Neural cell (in vitro differentiated cells): ENCODE results near the gene AKT1S1. TPM values are rescaled to one million over a fixed set of nuclear protein-coding genes. Genes with fewer than 3 reads are reported as not detected.

Experiments
- H2AFZ ChIP-seq: fragments of 200-600, 300-800 bp; sonication (generic), shearing (Covaris generic); 2 replicates; pipeline ENCODE4 v1.6.0; 2014; ENCODE audit warnings: low read depth, mild to moderate bottlenecking, antibody characterized with exemption, low read length, moderate library complexity
- H3F3A ChIP-seq: fragments of 200-600 bp; shearing (Covaris generic); 2 replicates; pipeline ENCODE4 v1.6.1; 2016; ENCODE audit warnings: mild to moderate bottlenecking, moderate library complexity, mixed read lengths, antibody characterized with exemption, low read length; ENCODE audit not compliant: insufficient read depth, poor library complexity, severe bottlenecking
- H3K27ac ChIP-seq: fragments of 200-600, 300-800 bp; sonication (generic), shearing (Covaris generic); 2 replicates; pipeline ENCODE4 v1.5.1; 2014; ENCODE audit warnings: mild to moderate bottlenecking, low read length, moderate library complexity
- H3K27me3 ChIP-seq: fragments of 300-800, 200-600 bp; sonication (generic), shearing (Covaris generic); 2 replicates; pipeline ENCODE4 v1.6.0; 2014; ENCODE audit warnings: mild to moderate bottlenecking, low read depth, low read length, moderate library complexity; ENCODE audit not compliant: insufficient read depth
- H3K36me3 ChIP-seq: fragments of 300-800, 200-600 bp; sonication (generic), shearing (Covaris generic); 2 replicates; pipeline ENCODE4 v1.5.1; 2014; ENCODE audit warnings: mild to moderate bottlenecking, antibody characterized with exemption, low read length, moderate library complexity; ENCODE audit not compliant: insufficient read depth
- H3K4me2 ChIP-seq: fragments of 300-800, 200-600 bp; sonication (generic), shearing (Covaris generic); 2 replicates; pipeline ENCODE4 v1.6.0; 2014; ENCODE audit warnings: mild to moderate bottlenecking, low read length
- H3K4me3 ChIP-seq: fragments of 300-800, 200-600 bp; sonication (generic), shearing (Covaris generic); 2 replicates; pipeline ENCODE4 v1.5.1; 2014; ENCODE audit warnings: mild to moderate bottlenecking, low read length, moderate library complexity
- H3K79me2 ChIP-seq: fragments of 200-600 bp; shearing (Covaris generic); replicated peaks from 2 replicates; pipeline ENCODE4 v1.6.0; 2014; ENCODE audit warnings: mild to moderate bottlenecking, low read length, moderate library complexity; ENCODE audit not compliant: insufficient read depth
- H3K9ac ChIP-seq: fragments of 300-800, 200-600 bp; sonication (generic), shearing (Covaris generic); 2 replicates; pipeline ENCODE4 v1.6.1; 2016; ENCODE audit warnings: mild to moderate bottlenecking, low read length, mixed read lengths
- H3K9me2 ChIP-seq: fragments of 200-600 bp; shearing (Covaris generic); 2 replicates; pipeline ENCODE4 v1.6.1; 2016; ENCODE audit warnings: mild to moderate bottlenecking, low read length, mixed read lengths; ENCODE audit not compliant: insufficient read depth
- H3K9me3 ChIP-seq: fragments of 200-600, 300-800 bp; sonication (generic), shearing (Covaris generic); 2 replicates; pipeline ENCODE4 v1.6.1; 2016; ENCODE audit warnings: mild to moderate bottlenecking, mixed run types, low read length, moderate library complexity, mixed read lengths
- H4K20me1 ChIP-seq: fragments of 200-600 bp; shearing (Covaris generic); 2 replicates; pipeline ENCODE4 v1.6.1; 2016; ENCODE audit warnings: mild to moderate bottlenecking, mixed run types; ENCODE audit not compliant: insufficient read depth
- CTCF ChIP-seq: fragments of 450-650 bp; IDR thresholded peaks from 2 replicates; pipeline ENCODE4 v1.5.1; 2014; ENCODE audit warnings: antibody characterized with exemption, mild to moderate bottlenecking, moderate library complexity; ENCODE audit not compliant: poor library complexity, severe bottlenecking
- EP300 ChIP-seq: fragments of 450-650 bp; conservative IDR thresholded peaks from 2 replicates; pipeline ENCODE4 v1.6.1; 2014; ENCODE audit warnings: antibody characterized with exemption, mild to moderate bottlenecking, moderate library complexity; ENCODE audit not compliant: poor library complexity, severe bottlenecking
- EZH2 ChIP-seq: fragments of 200-600, 300-800 bp; shearing (Covaris generic), sonication (generic); IDR thresholded peaks from 2 replicates; pipeline ENCODE4 v1.6.1; 2014; ENCODE audit warnings: antibody characterized with exemption, low read length, borderline replicate concordance, mild to moderate bottlenecking; ENCODE audit not compliant: insufficient read depth, poor library complexity, severe bottlenecking
- MXI1 ChIP-seq: fragments of 450-650 bp; conservative IDR thresholded peaks from 2 replicates; pipeline ENCODE4 v1.6.1; 2014; ENCODE audit warnings: antibody characterized with exemption, mild to moderate bottlenecking; ENCODE audit not compliant: poor library complexity, severe bottlenecking
- POLR2AphosphoS5 ChIP-seq: IDR thresholded peaks from 2 replicates; pipeline ENCODE4 v1.6.1; 2012
- RAD21 ChIP-seq: fragments of 450-650 bp; conservative IDR thresholded peaks from 2 replicates; pipeline ENCODE4 v1.6.1; 2014; ENCODE audit warnings: antibody characterized with exemption, mild to moderate bottlenecking, moderate library complexity
- REST ChIP-seq: IDR thresholded peaks from 2 replicates; pipeline ENCODE4 v1.6.1; 2012; ENCODE audit warnings: borderline replicate concordance
- SMC3 ChIP-seq: fragments of 450-650 bp; conservative IDR thresholded peaks from 2 replicates; pipeline ENCODE4 v1.6.1; 2014; ENCODE audit warnings: antibody characterized with exemption, mild to moderate bottlenecking, moderate library complexity; ENCODE audit not compliant: poor library complexity
- TAF1 ChIP-seq: IDR thresholded peaks from 2 replicates; pipeline ENCODE4 v1.6.1; 2012; ENCODE audit warnings: low read depth
- polyA plus RNA-seq: library from polyadenylated mRNA; depleted of rRNA; stranded (reverse); fragments of >200 nt; gene quantifications from 2 replicates; pipeline ENCODE4 v1.2.3, GENCODE V29; 2014

AKT1S1 gene
- polyA plus RNA-seq, 1 donor from 2014 or later, result 4.8 TPM

GRCh38 chr19:49888510-49888824, 11.3 kb upstream of the AKT1S1 start:
- no peaks in the 10 kb centered on the region for H3K36me3 ChIP-seq
- no peak overlapping the region for H3K4me2 ChIP-seq
- H3K9me3 ChIP-seq, result no peaks in the 10 kb centered on the region
- H3K4me3 ChIP-seq, result no peak overlapping the region
- no peak for TF ChIP-seq TAF1
- peaks cover 8% of the 10 kb centered on the region for H3K27me3 ChIP-seq
- H3K27ac ChIP-seq, result no peak overlapping the region
- no peaks in the 10 kb centered on the region for H3K79me2 ChIP-seq
- no peaks in the 10 kb centered on the region for H3K9me2 ChIP-seq
- H4K20me1 ChIP-seq, result no peaks in the 10 kb centered on the region
- no peak overlapping the region for H2AFZ ChIP-seq
- no peaks in the 10 kb centered on the region for H3F3A ChIP-seq
- H3K9ac ChIP-seq, result no peak overlapping the region

DNA sequence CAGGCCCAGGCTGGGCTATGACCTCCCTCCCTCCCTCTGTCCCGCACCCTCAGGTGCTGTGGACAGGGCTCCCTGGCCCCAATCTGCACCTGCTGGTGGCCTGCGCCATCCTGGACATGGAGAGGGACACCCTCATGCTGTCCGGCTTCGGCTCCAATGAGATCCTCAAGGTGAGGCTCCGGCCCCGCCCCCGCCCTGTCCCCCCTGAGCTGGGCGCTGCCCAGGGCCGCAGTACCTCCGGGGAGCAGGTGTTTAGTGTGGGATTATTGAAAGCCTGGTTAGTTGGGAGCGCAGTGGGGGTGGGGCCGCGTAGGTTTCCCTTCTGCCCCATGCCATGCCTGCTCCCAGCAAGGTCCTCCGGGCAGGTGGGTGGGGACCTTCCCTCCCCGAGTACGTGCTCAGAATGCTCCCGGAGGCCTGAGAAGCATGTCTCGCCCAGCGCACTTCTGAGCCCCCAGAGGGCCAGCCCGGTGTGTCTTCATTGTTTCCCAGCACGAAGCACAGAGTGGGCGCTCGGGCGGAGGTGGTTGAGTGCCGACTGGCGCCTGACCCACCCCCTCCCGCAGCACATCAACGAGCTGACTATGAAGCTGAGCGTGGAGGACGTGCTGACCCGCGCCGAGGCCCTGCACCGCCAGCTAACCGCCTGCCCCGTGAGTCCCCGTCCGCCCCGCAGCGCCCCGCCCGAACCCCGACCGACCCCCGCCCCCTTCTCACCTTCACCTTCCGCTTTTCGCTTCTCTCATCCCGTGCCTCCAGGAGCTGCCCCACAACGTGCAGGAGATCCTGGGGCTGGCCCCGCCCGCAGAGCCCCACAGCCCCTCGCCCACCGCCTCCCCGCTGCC, 10.7 kb upstream of the AKT1S1 start:
- TF ChIP-seq CTCF (no peak), POLR2AphosphoS5 (no peak), EP300 (no peak)
- no peaks in the 10 kb centered on the region for H4K20me1 ChIP-seq
- no peaks in the 10 kb centered on the region for H3K9me2 ChIP-seq
- peaks cover 2% of the 10 kb centered on the region for H3K9me3 ChIP-seq
- H3K27me3 ChIP-seq, result peaks cover 8% of the 10 kb centered on the region
- H3K9ac ChIP-seq, result no peak overlapping the region
- H3K79me2 ChIP-seq, result no peaks in the 10 kb centered on the region
- H3F3A ChIP-seq, result no peaks in the 10 kb centered on the region
- H3K4me3 ChIP-seq, result no peak overlapping the region
- peaks cover 5% of the 10 kb centered on the region for H3K36me3 ChIP-seq
- no peak overlapping the region for H3K27ac ChIP-seq
- no peak overlapping the region for H2AFZ ChIP-seq
- H3K4me2 ChIP-seq, result no peak overlapping the region

- peaks cover 9% of the 10 kb centered on the region for H3K36me3 ChIP-seq
- H3K27ac ChIP-seq, result no peak overlapping the region
- no peaks in the 10 kb centered on the region for H4K20me1 ChIP-seq
- H3K9me3 ChIP-seq, result peaks cover 6% of the 10 kb centered on the region
- no peak overlapping the region for H2AFZ ChIP-seq
- no peak overlapping the region for H3K9ac ChIP-seq
- no peaks in the 10 kb centered on the region for H3F3A ChIP-seq
- H3K9me2 ChIP-seq, result no peaks in the 10 kb centered on the region
- H3K27me3 ChIP-seq, result peaks cover 8% of the 10 kb centered on the region
- TF ChIP-seq SMC3, result no peak
- no peak overlapping the region for H3K4me2 ChIP-seq
- no peaks in the 10 kb centered on the region for H3K79me2 ChIP-seq
- no peak overlapping the region for H3K4me3 ChIP-seq
Measured at GRCh38 chr19:49887037-49887664, 10.0 kb upstream of the AKT1S1 start.

DNA sequence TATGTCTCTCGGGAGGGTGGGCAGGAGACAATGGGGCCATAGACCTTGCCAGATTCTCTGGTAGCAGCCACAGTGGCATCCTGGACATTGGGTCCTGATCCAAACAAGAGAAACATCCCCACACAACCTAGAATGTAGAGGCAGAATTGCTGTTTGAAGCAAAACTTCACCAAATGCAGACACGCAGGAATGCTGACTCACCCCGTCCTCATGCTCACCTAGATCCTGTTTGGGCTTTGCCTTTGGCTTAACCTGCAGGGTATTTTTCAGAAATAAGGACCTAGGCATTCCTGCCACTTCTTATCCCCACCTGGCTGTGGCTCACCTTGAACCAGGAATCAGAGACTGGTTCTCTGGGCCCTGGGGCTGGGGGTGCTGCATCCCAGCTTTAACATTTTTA, 7.6 kb upstream of the AKT1S1 start:
- H3F3A ChIP-seq, result no peaks in the 10 kb centered on the region
- H3K79me2 ChIP-seq, result no peaks in the 10 kb centered on the region
- H3K9me3 ChIP-seq, result peaks cover 6% of the 10 kb centered on the region
- H3K9me2 ChIP-seq, result no peaks in the 10 kb centered on the region
- no peak overlapping the region for H3K9ac ChIP-seq
- H3K27ac ChIP-seq, result no peak overlapping the region
- TF ChIP-seq POLR2AphosphoS5 (no peak), MXI1 (no peak), RAD21 (no peak), EP300 (no peak), TAF1 (no peak), EZH2 (no peak), REST (no peak), SMC3 (no peak), CTCF (no peak)
- peaks cover 9% of the 10 kb centered on the region for H3K36me3 ChIP-seq
- H4K20me1 ChIP-seq, result no peaks in the 10 kb centered on the region
- no peaks in the 10 kb centered on the region for H3K27me3 ChIP-seq
- H3K4me3 ChIP-seq, result no peak overlapping the region
- no peak overlapping the region for H3K4me2 ChIP-seq
- no peak overlapping the region for H2AFZ ChIP-seq
